Measurements from ENCODE around the gene TBX10.
"Not testable (repeated sequence)": the region's sequence is repeated elsewhere in the genome, so short reads cannot be mapped to it uniquely, and the experiment has no call there.

Gene TBX10

DNA sequence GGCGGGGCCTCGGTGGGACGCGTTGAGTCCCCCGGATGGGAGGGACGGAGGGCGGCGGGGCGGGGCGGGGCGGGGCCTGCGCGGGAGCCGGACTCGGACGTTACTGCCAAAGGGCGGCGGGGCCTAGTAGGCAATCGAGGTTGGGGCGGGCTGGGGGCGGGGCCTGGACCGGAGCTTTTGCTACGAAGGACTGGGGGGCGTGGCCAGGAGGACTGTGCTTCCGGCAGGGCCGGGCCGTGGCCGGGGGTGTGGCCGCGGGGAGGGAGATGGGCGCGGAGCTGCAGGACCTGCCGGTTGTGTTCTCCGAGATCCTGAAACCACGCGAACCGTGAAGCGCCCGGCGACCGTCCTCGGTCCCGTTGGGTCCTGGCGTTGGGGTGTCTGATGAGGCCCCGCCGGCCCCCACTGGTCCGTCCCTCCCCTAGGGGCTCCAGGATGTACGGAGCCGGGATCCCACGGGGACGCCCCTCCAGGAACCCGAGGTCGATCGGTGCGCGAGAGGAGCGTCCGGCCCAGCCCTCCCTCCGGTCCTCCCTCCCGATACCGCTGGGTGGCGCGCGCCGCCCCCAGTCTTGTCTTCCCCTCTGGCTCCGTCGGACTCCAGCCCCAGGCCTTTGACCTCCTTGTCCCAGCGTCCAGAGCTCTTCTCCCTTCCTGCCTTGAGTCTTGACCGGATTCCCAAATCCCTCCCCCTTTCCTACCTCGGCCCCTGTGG lies 9.2 kb downstream of the TBX10 start:
- FAIRE-seq, result no peak

DNA sequence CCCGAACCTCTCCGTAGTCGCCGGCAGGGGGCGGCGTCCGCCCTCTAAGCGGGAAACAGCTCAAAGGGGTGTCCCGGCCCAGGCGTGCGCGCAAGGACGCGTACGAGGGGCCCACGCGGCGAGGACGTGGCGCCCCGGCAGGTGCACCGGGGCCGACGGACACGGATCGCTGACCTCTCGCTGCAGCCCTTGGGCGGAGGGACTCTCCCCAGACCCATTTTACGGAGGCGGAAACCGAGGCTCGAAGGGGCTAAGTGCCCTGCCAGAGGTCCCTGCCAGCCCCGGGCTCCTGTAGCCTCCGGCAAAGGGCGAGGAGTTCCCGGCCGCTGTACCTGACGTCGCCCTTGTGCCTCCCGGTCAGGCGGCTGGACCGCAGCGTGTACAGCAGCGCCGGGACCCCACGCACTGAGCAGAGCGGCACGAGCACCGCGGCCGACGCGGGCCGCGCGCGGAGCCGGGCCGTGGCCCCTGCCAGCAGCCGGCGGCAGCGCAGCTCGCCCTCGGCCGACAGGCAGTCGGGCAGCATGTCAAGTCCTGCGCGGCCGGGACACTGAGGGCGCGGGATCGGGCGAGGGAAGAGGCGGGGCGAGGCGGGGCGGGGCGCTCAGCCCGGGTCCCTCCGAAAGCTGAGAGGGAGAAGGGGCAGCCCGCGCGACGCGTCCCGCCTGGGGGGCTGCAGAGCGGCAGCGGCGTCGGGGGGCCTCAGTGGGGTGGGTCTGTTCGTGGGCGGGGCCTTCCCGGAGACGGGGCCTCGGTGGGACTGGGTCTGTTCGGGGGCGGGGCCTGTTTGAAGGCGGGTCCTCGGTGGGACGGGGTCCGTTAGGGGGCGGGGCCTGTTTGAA lies 10.0 kb downstream of the TBX10 start, which contains the start of gene NUDT8:
TSS of gene NUDT8 (minus strand) at position 552 of the 842 bp plus-strand sequence. CDS start at position 526, 26 bp downstream.
- no peak for FAIRE-seq

DNA sequence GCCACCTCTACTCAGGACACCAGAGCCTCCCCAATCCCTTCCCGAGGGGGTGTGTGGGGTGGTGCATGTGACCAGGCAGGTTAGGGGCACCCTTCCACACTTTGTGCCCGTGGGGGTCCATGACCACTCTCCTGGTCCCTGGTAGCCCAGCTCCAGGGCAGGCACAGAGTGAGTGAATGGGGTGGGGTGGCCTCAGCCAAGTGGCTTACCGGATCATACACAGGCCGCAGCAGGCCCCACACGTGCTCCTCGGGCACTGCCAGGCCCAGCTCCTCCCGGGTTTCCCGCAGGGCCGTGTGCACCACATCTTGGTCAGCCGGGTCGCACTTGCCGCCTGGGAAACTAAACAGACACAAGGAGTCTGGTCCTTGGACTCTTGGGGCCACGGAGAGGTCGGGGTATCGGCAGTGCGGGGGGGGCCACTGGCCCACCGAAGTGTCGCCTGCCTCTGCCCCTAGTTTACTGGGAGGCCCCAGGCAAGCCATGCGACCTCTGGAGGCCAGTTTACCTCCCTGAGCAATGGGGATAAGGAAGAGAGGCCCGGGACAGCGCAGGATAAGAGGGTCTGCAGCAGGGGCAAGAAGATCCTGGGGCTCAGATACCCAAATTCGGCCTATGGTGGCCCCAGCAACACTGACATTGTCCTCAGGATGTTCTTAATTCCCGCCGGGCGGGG lies 10.7 kb downstream of the TBX10 start:
- no peak for FAIRE-seq

DNA sequence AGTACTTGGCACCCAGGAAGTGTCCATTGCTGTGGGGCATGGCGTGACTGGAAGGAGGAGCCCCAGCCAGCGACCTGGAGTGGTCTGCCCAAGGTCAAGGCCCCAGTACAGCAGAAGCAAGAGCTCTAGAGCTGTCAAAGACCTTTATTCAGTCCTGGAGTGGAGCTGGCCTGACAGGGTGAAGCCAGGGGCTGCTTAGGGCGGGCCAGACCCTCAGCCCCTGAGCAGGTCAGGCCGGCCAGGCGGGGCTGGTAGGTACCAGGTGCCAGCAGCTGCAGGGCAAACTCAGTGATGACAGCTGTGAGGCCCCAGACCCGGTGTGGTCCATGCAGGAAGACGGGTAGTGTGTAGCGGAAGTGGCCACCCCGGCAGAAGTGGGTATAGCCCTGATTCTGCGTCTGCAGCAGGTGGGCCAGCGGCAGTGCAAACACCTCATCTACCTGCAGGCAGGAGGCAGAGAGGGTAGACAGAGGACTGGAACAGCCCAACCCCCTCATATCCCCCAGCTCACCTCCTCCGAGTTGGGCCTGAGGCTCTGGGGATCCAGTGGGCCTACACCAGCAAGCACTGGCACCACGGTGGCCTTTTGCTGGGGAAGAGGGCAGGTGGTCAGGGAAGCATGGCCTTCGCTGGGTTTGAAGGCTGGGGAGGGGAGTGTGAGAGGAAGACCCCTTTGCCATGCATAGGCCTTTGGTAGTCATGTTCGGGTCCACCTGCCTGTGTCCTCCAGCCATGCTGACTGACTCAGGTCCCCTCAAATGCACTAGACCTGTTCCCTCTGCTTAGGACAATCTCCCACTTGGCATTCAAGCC lies 11.5 kb downstream of the TBX10 start:
- no peak for FAIRE-seq

DNA sequence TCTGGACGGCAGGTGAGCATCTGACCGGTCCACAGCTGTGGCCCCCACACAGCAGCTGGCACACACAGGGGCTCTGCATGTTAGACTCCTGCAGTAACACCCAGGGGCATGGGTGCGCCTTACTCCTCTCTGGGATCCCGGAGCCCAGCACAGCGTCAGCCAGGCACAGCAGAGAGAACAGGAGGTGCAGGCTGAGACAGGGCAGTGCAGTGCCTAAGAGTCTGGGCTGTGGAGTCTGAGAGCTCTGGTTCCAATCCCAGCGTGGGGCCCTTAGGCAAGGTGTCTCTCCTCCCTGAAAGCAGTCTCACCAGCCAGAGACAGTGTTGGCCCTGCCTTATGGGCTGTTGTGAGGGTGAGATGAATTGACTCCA lies 12.1 kb downstream of the TBX10 start:
- FAIRE-seq, result no peak

DNA sequence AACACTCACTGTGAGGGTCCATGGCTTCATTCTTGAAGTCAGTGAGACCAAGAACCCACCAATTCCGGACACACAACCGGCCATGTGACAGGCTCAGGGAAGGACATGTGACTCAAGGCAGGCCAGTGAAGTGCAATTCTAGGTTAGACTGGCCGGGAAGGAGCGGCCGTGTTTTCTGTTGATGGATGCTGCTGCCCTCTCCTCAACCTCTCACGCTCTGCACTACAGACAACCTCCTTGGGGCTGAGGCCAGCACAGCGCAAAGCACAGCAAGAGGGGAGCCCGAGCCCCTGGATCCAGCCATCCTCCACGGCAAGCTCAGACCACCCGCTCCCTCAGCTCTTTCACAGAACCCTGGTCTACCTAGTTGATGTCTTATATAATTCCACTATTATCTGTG lies 12.6 kb downstream of the TBX10 start:
- no peak for FAIRE-seq

DNA sequence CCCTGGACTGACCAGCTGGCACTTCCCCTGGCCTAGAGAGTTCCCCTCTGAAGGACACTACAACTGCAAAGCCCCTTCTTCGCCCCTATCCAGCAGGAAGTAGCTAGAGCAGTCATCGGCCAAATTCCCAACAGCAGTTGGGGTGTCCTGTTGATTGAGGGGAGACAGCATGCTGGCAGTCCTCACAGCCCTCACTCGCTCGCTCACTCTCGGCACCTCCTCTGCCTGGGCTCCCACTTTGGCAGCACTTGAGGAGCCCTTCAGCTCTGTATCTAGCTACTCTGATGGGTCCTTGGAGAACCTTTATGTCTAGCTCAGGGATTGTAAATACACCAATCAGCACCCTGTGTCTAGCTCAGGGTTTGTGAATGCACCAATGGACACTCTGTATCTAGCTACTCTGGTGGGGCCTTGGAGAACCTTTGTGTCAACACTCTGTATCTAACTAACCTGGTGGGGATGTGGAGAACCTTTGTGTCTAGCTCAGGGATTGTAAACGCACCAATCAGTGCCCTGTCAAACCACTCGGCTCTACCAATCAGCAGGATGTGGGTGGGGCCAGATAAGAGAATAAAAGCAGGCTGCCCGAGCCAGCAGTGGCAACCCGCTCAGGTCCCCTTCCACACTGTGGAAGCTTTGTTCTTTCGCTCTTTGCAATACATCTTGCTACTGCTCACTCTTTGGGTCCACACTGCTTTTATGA lies 13.3 kb downstream of the TBX10 start:
- FAIRE-seq, result not testable (repeated sequence)

DNA sequence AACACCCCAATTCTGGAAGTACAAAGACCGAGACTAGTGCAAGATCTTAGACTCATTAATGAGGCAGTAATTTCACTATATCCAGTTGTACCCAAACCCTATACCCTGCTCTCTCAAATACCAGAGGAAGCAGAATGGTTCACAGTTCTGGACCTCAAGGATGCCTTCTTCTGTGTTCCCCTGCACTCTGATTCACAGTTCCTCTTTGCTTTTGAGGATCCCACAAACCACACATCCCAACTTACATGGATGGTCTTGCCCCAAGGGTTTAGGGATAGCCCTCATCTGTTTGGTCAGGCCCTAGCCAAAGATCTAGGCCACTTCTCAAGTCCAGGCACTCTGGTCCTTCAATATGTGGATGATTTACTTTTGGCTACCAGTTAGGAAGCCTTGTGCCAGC lies 15.8 kb downstream of the TBX10 start:
- FAIRE-seq, result not testable (repeated sequence)

DNA sequence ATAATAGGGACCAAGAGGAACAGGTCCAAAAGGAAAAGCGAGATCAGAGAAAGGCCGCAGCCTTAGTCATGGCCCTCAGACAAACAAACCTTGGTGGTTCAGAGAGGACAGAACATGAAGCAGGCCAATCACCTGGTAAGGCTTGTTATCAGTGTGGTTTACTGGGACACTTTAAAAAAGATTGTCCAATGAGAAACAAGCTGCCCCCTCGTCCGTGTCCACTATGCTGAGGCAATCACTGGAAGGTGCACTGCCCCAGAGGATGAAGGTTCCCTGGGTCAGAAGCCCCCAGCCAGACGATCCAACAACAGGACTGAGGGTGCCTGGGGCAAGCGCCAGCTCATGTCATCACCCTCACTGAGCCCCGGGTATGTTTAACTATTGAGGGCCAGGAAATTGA lies 16.7 kb downstream of the TBX10 start:
- FAIRE-seq, result not testable (repeated sequence)

DNA sequence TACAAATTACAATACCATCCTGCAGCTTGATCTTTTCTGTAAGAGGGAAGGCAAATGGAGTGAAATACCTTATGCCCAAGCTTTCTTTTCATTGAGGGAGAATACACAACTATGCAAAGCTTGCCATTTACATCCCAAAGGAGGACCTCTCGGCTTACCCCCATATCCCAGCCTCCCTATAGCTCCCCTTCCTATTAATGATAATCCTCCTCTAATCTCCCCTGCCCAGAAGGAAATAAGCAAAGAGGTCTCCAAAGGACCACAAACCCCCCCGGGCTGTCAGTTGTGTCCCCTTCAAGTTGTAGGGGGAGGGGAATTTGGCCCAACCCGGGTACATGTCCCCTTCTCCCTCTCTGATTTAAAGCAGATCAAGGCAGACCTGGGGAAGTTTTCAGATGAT lies 17.6 kb downstream of the TBX10 start:
- FAIRE-seq, result not testable (repeated sequence)

DNA sequence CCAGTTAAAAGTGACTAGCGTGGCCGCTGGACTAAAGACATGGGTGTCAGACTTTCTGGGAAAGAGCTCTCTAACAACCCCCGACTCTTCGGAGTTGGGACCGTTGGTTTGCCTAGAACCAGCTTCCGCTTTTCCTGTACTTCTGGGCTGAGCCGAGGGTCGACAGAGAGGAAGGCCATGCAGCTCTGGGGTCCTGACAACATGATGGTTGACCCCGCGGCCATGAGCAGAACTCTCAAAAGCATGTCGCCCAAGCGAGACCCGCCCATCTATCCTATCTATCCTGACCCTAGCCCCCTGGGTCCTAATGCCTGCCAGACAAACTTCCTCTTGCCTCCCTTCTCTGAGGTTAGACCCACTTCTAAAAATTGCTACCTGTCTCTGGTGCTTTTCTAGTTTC lies 18.9 kb downstream of the TBX10 start:
- not testable (repeated sequence) for FAIRE-seq

DNA sequence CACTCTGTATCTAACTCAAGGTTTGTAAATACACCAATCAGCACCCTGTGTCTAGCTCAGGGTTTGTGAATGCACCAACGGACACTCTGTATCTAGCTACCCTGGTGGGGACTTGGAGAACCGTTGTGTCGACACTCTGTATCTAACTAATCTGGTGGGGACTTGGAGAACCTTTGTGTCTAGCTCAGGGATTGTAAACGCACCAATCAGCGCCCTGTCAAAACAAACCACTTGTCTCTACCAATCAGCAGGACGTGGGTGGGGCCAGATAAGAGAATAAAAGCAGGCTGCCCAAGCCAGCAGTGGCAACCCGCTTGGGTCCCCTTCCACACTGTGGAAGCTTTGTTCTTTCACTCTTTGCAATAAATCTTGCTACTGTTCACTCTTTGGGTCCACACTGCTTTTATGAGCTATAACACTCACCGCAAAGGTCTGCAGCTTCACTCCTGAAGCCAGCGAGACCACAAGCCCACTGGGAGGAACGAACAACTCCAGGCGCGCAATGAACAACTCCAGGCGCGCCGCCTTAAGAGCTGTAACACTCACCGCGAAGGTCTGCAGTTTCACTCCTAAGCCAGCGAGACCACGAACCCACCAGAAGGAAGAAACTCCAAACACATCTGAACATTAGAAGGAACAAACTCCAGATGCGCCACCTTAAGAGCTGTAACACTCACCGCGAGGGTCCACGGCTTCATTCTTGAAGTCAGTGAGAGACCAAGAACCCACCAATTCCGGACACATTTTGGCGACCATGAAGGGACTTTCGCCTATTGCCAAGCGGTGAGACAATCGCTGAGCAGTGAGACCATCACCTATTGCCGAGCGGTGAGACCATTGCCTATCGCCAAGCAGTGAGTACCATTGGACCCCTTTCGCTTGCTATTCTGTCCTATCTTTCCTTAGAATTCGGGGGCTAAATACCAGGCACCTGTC lies 19.6 kb downstream of the TBX10 start:
- FAIRE-seq, result not testable (repeated sequence)

DNA sequence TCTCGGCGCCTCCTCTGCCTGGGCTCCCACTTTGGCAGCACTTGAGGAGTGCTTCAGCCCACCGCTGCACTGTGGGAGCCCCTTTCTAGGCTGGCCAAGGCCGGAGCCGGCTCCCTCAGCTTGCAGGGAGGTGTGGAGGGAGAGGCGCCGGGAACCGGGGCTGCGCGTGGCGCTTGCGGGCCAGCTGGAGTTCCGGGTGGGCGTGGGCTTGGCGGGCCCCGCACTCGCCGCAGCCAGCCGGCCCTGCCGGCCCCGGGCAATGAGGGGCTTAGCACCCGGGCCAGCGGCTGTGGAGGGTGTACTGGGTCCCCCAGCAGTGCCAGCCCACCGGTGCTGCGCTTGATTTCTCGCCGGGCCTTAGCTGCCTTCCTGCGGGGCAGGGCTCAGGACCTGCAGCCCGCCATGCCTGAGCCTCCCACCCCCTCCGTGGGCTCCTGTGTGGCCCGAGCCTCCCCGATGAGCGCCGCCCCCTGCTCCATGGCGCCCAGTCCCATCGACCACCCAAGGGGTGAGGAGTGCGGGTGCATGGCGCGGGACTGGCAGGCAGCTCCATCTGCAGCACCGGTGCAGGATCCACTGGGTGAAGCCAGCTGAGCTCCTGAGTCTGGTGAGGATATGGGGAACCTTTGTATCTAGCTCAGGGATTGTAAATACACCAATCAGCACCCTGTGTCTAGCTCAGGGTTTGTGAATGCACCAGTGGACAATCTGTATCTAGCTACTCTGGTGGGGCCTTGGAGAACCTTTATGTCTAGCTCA lies 20.5 kb downstream of the TBX10 start:
- FAIRE-seq, result not testable (repeated sequence)

DNA sequence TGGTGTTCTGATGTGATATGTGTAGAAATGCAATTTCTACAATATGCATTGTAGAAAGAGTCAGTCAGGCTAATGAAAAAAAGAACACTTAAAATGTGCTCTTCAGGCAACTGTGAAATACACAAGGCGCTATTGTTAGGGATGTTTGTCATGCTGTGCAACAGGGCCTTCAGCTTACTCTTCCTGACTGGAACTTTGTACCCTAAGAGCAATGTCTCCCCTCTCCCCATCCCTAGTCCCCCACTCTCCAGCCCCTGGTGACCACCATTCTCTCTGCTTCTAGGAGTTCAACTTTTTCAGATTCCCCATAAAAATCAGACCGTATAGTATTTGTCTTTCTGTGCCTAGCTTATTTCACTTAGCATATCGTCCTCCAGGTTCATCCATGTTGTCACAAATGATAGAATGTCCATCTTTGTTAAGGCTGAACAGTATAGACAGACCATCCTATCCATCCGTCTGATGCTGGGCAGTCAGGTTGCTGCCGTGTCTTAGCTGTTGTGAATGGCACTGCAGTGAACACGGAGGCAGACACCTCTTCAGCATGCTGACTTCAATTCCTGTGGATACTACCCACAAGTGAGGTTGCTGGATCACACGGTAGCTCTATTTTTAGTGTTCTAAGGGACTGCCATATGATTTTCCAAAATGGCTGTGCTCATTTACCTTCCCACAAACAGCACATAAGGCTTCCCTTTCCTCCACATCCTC lies 22.2 kb downstream of the TBX10 start:
- FAIRE-seq, result no peak

DNA sequence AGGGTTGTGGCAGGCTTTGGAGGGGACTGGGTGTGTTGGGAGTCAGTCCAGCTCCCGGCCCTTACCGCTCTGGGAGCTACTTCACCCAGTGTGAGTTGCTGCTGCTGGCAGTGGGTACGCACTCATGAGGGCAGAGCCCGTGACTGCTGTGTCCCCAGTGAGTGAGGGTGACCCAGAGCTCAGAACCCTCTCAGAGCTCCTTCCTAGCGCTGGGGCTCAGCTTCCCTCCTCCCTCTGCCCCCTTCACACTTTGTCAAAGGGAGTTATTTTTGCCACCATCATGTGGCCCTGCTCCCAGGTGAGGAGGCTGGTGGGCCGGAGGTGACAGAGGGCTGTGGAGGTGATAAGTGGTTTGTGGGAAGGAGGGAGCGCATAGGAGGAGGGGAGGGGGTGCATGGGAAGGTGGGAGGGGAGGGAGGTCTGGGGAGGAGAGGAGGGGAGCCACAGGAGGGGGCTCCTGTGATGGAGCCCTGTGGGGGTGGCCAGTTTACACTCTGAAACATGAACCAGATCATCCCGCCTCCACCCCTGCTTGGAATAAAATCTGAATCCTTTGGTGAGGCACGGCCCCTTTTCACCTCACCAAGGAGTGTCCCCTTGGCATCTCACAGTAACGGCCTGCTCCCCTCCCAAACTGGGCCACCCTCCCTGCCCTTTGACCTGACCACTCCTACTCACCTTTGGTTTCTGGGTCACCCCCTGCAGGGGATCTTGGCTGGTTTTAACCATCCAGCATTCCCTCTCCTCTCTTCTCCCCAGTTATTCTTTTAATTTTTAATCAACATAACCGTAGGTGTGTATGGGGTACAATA lies 22.9 kb downstream of the TBX10 start:
- FAIRE-seq, result no peak

DNA sequence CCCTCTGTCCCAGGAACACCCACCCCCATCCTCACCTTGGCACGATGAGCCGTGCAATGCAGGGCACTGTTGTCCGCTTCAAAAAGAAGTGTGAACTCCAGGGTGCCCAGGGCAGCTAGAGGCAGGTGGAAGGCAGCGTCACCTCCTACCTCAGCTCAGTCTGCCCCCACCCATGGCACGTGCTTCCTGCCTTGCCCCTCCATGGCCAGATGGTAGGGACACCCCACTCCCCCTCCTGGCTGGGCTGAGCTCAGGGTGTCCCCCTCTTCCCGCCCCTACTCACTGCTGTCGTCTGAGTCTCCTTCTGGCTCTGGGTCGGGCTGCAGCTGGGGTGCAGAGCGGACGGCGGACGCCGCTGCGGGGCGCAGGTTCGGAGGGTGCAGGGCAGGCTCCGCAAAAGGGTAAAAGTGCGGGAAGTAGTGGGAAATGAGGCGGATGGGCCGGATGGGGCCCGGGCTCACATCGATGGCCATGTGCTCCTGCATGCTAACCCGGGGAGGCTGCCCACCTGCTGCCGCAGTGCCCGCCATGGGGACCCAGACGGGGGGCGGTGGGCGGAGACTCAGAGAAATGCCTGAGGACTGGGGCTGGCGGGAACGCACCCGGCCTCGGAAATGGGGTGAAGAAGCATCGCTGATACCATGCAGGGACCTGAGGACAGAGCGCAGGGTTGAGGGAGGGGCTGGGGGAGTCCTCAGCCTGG lies 23.7 kb downstream of the TBX10 start:
- no peak for FAIRE-seq

Measured in colon (tissue), 2 donors.